T-helper 22 cell (primary cell): Measurements from ENCODE around the gene SYTL3.
"Not testable (repeated sequence)": the region's sequence is repeated elsewhere in the genome, so short reads cannot be mapped to it uniquely, and the experiment has no call there.

Experiments
- DNase-seq: peaks from one replicate; pipeline ENCODE4 v3.0.0-alpha.2; 2020; ENCODE audit warnings: low read depth

Gene SYTL3

GRCh38 chr6:158642097-158642601 is 7.7 kb upstream of the SYTL3 start:
- no peak for DNase-seq

GRCh38 chr6:158643836-158644230 is 6.0 kb upstream of the SYTL3 start:
- no peak for DNase-seq

DNA sequence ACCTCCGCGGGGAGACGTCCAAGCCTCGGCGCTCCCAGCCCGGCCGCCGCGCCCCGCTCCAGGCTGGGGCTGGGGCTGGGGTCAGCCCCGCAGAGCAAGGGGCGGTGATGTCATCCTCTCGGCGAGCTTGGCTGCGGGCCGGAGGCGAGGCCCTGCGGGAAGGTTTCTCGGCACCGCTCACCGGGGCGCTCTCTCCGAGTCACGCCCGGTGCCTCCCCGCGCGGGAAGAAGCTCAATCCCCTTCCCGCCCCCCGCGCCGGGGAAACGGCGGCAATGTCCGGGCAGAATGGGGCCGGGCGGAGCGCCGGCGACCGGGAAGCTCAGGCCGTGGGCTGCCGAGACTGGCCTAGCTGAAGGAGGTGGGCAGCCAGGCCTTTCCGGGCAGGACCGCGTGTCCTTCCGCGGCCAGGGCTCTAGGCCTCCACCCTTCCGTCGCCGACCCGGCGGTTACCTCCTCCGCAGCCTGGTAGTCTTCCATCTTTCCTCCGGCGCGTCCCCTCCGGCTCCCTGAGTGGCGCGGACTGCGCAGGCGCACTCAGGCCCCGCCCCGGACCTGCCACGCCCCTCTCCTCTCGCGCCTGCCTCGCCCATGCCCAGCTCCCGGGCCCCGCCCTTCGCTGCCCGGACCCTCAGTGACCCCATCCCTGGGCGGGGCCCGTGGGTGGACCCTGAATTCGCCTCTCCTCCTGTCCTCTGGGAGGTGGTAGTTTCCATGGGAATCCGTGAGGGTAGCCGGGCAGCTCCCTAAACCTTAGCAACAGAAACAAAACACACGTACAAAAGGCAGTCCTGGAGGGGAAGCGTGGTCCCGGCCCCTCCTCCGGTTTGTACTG is 5.4 kb upstream of the SYTL3 start, which contains the start of gene DYNLT1:
TSS of gene DYNLT1 (minus strand) at position 513 of the 833 bp plus-strand sequence. CDS start at position 478, 35 bp downstream.
- peak; percentile 75 for DNase-seq

- DNase-seq = peak; percentile 21
Measured at GRCh38 chr6:158645064-158646022, 4.5 kb upstream of the SYTL3 start.

GRCh38 chr6:158646023-158646910 is 3.6 kb upstream of the SYTL3 start:
- DNase-seq = no peak

GRCh38 chr6:158647501-158647900 is 2.4 kb upstream of the SYTL3 start:
- DNase-seq = no peak

- no peak for DNase-seq
Measured at GRCh38 chr6:158648682-158649131, 1.1 kb upstream of the SYTL3 start.

DNA sequence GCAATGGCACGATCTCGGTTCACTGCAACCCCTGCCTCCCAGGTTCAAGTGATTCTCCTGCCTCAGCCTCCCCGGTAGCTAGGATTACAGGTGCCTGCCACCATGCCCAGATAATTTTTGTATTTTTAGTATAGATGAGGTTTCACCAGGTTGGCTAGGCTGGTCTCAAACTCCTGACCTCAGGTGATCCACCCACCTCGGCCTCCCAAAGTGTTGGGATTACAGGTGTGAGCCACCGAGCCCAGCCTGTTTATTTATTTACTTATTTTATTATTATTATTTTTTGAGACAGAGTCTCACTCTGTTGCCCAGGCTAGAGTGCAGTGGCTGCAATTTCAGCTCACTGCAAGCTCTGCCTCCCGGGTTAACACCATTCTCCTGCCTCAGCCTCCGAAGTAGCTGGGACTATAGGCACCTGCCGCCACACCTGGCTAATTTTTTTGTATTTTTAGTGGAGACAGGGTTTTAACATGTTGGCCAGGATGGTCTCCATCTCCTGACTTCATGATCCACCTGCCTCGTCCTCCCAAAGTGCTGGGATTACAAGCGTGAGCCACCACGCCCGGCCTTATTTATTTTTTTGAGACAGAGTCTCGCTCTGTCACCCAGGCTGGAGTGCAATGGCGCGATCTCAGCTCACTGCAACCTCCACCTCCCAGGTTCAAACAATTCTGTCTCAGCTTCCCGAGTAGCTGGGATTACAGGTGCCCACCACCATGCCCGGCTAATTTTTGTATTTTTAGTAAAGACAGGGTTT is 2.3 kb downstream of the SYTL3 start:
- not testable (repeated sequence) for DNase-seq

- DNase-seq = peak; percentile 91
Measured at GRCh38 chr6:158653577-158654354, 3.9 kb downstream of the SYTL3 start.

DNA sequence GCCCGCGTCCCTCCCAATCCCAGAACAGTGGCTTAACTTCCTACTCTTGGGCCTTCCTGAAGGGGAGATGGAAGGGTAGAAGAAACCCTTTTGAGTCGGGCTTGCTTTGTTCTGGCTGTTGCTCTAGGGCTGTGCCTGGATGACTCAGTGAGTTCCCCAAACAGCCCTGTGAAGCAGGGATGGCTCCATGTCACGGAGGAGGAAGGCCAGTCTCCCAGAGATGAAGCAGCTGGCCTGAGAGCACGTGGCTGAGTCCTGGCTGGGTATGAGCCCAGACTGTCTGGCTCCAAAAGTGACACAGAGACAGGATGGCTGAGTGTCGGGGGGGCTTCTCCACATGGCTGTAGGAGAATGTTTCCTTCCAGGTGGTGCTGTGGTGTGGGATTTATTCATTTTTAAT is 4.6 kb downstream of the SYTL3 start:
- no peak for DNase-seq

GRCh38 chr6:158654960-158655489 is 5.2 kb downstream of the SYTL3 start:
- no peak for DNase-seq

DNA sequence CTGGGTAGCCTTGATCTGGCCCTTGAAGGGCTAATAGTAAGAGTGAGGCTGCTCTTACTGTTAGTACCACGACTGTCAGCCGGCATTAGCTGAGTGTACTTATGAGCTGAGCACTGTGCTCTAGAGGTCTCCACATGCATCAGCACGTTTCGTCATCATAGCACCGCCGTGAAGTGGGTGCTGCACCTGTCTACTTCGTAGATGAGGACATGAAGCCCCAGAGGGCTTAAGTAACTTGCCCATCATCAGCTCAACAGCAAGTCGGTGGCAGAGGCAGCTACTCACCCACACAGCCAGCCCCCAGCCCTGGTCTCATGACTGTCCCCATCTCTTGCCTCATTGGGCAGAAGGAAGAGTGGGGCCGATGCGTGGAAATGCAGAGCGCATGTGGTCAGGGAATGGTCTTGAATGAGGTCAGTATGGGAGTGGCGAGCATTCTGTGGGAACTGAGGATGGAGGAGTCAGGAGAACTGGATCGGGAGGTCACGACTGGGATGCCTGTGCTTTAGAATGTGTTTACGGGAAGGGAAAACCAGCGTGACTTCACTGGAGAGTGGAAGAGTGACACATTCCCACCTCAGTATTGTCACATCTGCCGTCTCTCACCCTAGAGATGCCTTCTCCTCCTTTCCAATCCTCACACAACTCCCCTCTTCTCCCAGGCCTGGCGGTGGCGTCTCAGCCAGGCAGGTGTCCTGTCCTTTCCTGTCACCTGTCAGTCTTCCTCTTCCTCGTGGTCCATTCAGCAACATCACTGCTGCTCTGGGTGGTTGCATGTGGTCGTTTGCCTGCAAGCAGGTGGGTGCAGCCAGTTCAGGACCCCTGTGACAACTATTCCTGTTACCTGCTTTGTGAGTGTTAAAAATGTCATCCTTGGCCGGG is 6.0 kb downstream of the SYTL3 start:
- DNase-seq = no peak

DNA sequence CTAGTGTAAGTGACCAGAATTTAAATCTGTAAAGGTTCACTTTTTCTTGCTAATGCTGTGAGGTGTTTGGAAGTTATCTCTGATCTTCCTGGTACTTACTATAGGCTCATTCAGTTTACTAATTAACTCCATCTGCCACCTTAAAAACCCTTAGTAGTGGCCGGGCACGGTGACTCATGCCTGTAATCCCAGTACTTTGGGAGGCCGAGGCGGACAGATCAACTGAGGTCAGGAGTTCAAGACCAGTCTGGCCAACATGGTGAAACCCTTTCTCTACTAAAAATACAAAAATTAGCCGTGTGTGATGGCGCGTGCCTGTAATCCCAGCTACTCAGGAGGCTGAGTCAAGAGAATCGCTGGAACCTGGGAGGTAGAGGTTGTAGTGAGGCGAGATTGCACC is 7.1 kb downstream of the SYTL3 start:
- DNase-seq = not testable (repeated sequence)

DNA sequence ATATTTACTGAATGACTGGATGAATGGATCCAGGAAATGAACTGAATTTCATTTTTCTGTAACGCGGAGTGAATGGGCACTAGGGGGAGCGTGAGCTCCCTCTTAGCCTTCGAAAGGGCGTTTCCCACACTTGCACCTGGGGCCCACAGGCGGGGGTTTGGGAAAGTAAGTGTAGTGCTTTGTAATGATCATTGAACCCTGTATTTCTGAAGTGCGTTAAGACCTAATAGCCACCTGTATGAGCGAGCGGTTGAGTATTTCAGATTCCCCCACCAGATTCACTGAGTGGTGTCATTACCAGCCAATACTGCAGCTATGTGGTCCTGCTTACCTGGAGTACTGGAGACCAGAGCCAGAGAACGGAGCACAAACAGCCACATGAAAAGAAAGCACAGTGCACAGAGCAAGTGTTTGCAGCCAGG is 10.5 kb downstream of the SYTL3 start:
- peak; percentile 18 for DNase-seq

DNA sequence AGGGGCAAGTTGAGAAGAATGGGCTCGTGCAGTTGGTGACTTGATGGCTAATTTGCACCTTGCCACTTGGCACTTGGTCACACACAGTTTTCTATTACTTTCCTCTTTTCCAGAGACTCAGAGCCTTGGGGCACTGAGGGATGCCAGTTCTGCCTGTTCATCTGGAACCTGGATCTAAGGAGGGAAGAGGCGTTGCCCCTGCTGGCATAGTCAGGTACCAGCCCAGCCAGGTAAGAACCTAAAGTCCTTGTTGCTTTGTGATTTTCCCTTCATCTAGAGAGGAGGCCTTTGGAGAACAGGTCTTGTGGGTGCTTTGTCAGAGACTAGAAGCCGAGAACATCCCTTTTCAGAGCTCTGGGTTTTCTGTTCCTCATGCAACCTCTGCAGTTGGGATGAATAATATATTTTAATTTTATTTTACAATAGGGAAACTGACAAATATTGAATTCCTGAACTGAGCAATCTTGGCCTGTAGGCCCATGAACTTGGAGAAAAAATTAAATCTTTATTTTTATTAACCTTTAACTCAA is 11.4 kb downstream of the SYTL3 start:
- no peak for DNase-seq

DNA sequence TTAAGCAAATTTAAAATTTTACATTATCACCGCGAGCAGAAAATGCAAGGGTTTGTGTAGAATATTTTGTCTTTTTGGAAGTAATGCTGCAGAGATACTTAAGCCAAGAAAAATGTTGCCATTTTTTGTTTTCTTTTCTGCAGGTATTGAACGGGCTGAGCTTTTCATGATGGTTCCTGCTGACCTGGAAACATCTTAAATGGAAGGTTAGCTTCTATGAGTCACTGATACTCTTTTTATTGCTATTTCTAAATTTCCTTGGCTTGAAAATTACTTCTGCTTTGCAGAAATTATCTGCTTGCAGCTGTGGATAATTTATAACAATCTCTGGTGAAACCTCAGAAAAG is 12.7 kb downstream of the SYTL3 start:
- no peak for DNase-seq

DNA sequence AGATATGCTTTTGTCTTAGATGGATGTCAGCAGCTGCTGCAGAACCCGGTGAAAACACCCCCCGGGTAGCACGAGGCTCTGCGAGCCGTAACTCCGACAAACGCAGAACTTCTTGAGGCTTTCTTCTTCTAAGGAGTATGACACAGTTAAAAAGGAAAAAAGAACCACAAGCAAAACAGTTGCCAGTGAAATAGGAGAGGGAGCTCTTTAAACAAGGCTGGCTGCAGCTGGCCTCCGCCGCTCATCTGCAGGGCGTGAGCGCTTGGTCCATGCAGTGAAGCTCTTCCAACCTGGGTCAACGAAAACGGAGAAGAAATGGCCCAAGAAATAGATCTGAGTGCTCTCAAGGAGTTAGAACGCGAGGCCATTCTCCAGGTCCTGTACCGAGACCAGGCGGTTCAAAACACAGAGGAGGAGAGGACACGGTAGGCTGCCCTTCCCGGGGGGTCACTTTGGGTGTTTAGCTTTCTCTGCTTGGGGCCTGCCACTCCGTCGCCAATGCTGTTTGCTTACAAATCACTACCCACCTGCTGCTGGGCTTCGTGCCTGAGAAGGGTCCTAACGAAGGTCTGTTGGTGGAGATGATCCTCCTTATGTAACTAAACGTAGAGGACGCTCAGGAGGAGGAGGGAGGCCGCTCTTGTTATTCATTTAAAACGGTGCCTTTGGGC is 13.2 kb downstream of the SYTL3 start:
- DNase-seq = no peak

GRCh38 chr6:158663625-158664165 is 13.8 kb downstream of the SYTL3 start:
- no peak for DNase-seq
